Non-pigmented ciliary epithelial cell (primary cell): ENCODE results near the gene NBR1.
A peak's percentile ranks its signal among the peaks of the same experiment; 100 is the strongest.
"Not testable (repeated sequence)": the region's sequence is repeated elsewhere in the genome, so short reads cannot be mapped to it uniquely, and the experiment has no call there.

Experiments used
- DNase-seq: peaks from one replicate; pipeline ENCODE4 v3.0.0-alpha.2; 2010; ENCODE audit warnings: low read depth

NBR1 gene

GRCh38 chr17:43170766-43171585 is at the start of gene NBR1:
Gene NBR1, plus strand, starts transcription at chr17:43171214. Its CDS starts 4,586 bp downstream, at chr17:43175800.
- peak; percentile 93 for DNase-seq

- peak; percentile 96 for DNase-seq
Measured at GRCh38 chr17:43125133-43125966, 45.7 kb upstream of the NBR1 start, which contains the start of gene BRCA1. Gene BRCA1, minus strand, starts transcription at chr17:43125364. Its CDS starts 1,268 bp downstream, at chr17:43124096.

- DNase-seq = no peak
Measured at GRCh38 chr17:43125967-43126910, 44.8 kb upstream of the NBR1 start.

- DNase-seq = no peak
Measured at GRCh38 chr17:43126911-43127290, 44.1 kb upstream of the NBR1 start.

- not testable (repeated sequence) for DNase-seq
Measured at GRCh38 chr17:43127333-43127876, 43.6 kb upstream of the NBR1 start.

GRCh38 chr17:43129671-43130010 is 41.4 kb upstream of the NBR1 start:
- DNase-seq = no peak

GRCh38 chr17:43132117-43132516 is 38.9 kb upstream of the NBR1 start:
- no peak for DNase-seq

- not testable (repeated sequence) for DNase-seq
Measured at GRCh38 chr17:43133439-43133838, 37.6 kb upstream of the NBR1 start.

GRCh38 chr17:43134774-43135453 is 36.1 kb upstream of the NBR1 start:
- DNase-seq = no peak

GRCh38 chr17:43135454-43135819 is 35.6 kb upstream of the NBR1 start:
- DNase-seq = no peak

GRCh38 chr17:43136574-43136973 is 34.4 kb upstream of the NBR1 start:
- not testable (repeated sequence) for DNase-seq

GRCh38 chr17:43138531-43138930 is 32.5 kb upstream of the NBR1 start:
- DNase-seq = not testable (repeated sequence)

GRCh38 chr17:43140396-43141332 is 30.4 kb upstream of the NBR1 start:
- DNase-seq = no peak

- no peak for DNase-seq
Measured at GRCh38 chr17:43142153-43142552, 28.9 kb upstream of the NBR1 start.

GRCh38 chr17:43143201-43143600 is 27.8 kb upstream of the NBR1 start:
- DNase-seq = no peak

GRCh38 chr17:43146649-43147048 is 24.4 kb upstream of the NBR1 start:
- no peak for DNase-seq

- no peak for DNase-seq
Measured at GRCh38 chr17:43151880-43152456, 19.0 kb upstream of the NBR1 start.

- DNase-seq = not testable (repeated sequence)
Measured at GRCh38 chr17:43153197-43153835, 17.7 kb upstream of the NBR1 start.

GRCh38 chr17:43155666-43156065 is 15.3 kb upstream of the NBR1 start:
- DNase-seq = no peak
